Type B pancreatic cell (in vitro differentiated cells): ENCODE measurements around the gene PODN. TPM values are rescaled to one million over a fixed set of nuclear protein-coding genes. Genes with fewer than 3 reads are reported as not detected.
A peak's percentile ranks its signal among the peaks of the same experiment; 100 is the strongest.

Experiments
- DNase-seq: peaks from one replicate; pipeline ENCODE4 v3.0.0; 2021; ENCODE audit warnings: mixed read lengths; ENCODE audit not compliant: unreplicated experiment; ENCODE audit errors: extremely low spot score
- H3K27ac Mint-ChIP-seq: 2 replicates; pipeline ENCODE4 v1.8.0; 2021; ENCODE audit warnings: mild to moderate bottlenecking, mixed read lengths
- H3K27me3 Mint-ChIP-seq: 2 replicates; pipeline ENCODE4 v1.8.0; 2021; ENCODE audit warnings: mixed read lengths
- H3K36me3 Mint-ChIP-seq: 2 replicates; pipeline ENCODE4 v1.8.0; 2021; ENCODE audit warnings: mixed read lengths
- H3K4me1 Mint-ChIP-seq: one replicate; pipeline ENCODE4 v1.8.0; 2021; ENCODE audit warnings: mixed read lengths; ENCODE audit not compliant: unreplicated experiment
- H3K4me3 Mint-ChIP-seq: 2 replicates; pipeline ENCODE4 v1.8.0; 2021; ENCODE audit warnings: mild to moderate bottlenecking, mixed read lengths
- H3K9me3 Mint-ChIP-seq: 2 replicates; pipeline ENCODE4 v1.8.0; 2021; ENCODE audit warnings: mixed read lengths
- total RNA-seq: library from RNA; stranded (reverse); gene quantifications from 2 replicates; pipeline ENCODE4 v1.2.1, GENCODE V29; 2021; ENCODE audit warnings: low replicate concordance
- TF ChIP-seq, protein P1 (sequence below): fragments of 200-600 bp; sonication (generic); conservative IDR thresholded peaks from 2 replicates; pipeline ENCODE4 v1.5.0; 2021; ENCODE audit warnings: antibody characterized with exemption, mild to moderate bottlenecking

PODN gene
- total RNA-seq, 1 donor from 2014 or later = 2.8 TPM

GRCh38 chr1:53091841-53092645, 30.0 kb downstream of the PODN start:
- H3K4me3 Mint-ChIP-seq = no peak overlapping the region
- H3K4me1 Mint-ChIP-seq = no peaks in the 10 kb centered on the region

DNA sequence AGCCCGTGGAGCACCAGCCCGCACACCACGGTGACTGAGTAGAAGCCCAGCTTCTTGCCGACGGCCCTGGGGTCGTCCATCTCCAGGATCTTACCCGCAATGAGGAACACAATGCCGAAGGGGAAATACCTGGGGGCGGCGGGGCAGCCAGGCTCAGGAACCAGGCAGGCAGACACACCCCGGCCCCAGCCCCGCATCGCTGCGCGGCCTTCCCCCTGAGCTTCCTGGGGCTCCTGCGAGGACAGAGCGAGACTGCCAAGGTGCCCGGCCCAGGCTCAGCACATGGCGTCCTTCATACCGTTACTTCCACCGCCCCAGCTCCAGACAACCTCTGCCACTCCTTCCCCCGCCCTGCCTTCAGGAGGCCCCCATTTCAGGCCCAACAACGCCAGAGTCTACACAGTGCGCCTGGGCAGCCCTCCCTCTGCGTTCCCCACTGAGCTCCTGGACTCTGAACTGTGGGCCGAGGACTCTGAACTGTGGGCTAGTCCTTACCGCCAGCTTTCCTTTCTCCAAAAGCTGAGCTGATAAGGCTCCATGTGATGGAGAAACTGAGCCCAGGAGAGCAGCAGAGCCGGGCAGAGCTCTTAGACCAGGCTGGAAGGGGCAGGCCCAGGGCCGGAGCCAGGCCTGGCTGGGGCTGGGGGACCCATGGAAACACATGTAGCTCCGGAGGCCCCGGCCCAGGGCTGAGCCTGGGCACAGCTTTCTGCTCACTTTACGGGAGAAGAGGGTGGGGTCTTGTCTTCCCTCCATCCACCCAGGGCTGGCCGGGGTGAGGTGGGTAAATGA, 30.8 kb downstream of the PODN start:
- TF ChIP-seq, protein P1, sequence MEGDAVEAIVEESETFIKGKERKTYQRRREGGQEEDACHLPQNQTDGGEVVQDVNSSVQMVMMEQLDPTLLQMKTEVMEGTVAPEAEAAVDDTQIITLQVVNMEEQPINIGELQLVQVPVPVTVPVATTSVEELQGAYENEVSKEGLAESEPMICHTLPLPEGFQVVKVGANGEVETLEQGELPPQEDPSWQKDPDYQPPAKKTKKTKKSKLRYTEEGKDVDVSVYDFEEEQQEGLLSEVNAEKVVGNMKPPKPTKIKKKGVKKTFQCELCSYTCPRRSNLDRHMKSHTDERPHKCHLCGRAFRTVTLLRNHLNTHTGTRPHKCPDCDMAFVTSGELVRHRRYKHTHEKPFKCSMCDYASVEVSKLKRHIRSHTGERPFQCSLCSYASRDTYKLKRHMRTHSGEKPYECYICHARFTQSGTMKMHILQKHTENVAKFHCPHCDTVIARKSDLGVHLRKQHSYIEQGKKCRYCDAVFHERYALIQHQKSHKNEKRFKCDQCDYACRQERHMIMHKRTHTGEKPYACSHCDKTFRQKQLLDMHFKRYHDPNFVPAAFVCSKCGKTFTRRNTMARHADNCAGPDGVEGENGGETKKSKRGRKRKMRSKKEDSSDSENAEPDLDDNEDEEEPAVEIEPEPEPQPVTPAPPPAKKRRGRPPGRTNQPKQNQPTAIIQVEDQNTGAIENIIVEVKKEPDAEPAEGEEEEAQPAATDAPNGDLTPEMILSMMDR = no peak
- DNase-seq = no peak
- H3K4me1 Mint-ChIP-seq = no peaks in the 10 kb centered on the region
- no peaks in the 10 kb centered on the region for H3K27me3 Mint-ChIP-seq
- H3K27ac Mint-ChIP-seq = no peak overlapping the region
- no peak overlapping the region for H3K4me3 Mint-ChIP-seq
- no peaks in the 10 kb centered on the region for H3K9me3 Mint-ChIP-seq
- no peaks in the 10 kb centered on the region for H3K36me3 Mint-ChIP-seq

More at GRCh38 chr1:53091841-53092645, 30.0 kb downstream of the PODN start:
- TF ChIP-seq, protein P1 = no peak
- no peaks in the 10 kb centered on the region for H3K36me3 Mint-ChIP-seq
- H3K9me3 Mint-ChIP-seq = no peaks in the 10 kb centered on the region
- H3K27me3 Mint-ChIP-seq = no peaks in the 10 kb centered on the region
- H3K27ac Mint-ChIP-seq = no peak overlapping the region
- DNase-seq = no peak

- H3K27me3 Mint-ChIP-seq = no peaks in the 10 kb centered on the region
- no peaks in the 10 kb centered on the region for H3K36me3 Mint-ChIP-seq
- no peak for DNase-seq
- H3K9me3 Mint-ChIP-seq = no peaks in the 10 kb centered on the region
- no peak overlapping the region for H3K4me3 Mint-ChIP-seq
- TF ChIP-seq, protein P1 = no peak
- no peaks in the 10 kb centered on the region for H3K4me1 Mint-ChIP-seq
- H3K27ac Mint-ChIP-seq = no peak overlapping the region
Observed at GRCh38 chr1:53093451-53093754, 31.4 kb downstream of the PODN start.

- TF ChIP-seq, protein P1 = no peak
Observed at GRCh38 chr1:53093778-53094532, 31.9 kb downstream of the PODN start.

GRCh38 chr1:53094533-53094919, 32.5 kb downstream of the PODN start:
- TF ChIP-seq, protein P1 = no peak
- Mint-ChIP-seq H3K27me3 (no peaks in the 10 kb centered on the region), H3K4me1 (no peaks in the 10 kb centered on the region), H3K27ac (no peak overlapping the region), H3K36me3 (no peaks in the 10 kb centered on the region), H3K9me3 (no peaks in the 10 kb centered on the region), H3K4me3 (no peak overlapping the region)
- no peak for DNase-seq

More at GRCh38 chr1:53093778-53094532, 31.9 kb downstream of the PODN start:
- H3K4me1 Mint-ChIP-seq = no peaks in the 10 kb centered on the region
- H3K27me3 Mint-ChIP-seq = no peaks in the 10 kb centered on the region
- H3K27ac Mint-ChIP-seq = peak overlapping the region; percentile 29
- no peak overlapping the region for H3K4me3 Mint-ChIP-seq
- H3K9me3 Mint-ChIP-seq = no peaks in the 10 kb centered on the region
- DNase-seq = no peak
- H3K36me3 Mint-ChIP-seq = no peaks in the 10 kb centered on the region
